GM13977 (cell line): ENCODE results near the gene PLA2G1B.
"Not testable (repeated sequence)": the region's sequence is repeated elsewhere in the genome, so short reads cannot be mapped to it uniquely, and the experiment has no call there.

Experiments used
- DNase-seq: peaks from one replicate; pipeline ENCODE4 v3.0.0; 2012; ENCODE audit warnings: low spot score
- in situ Hi-C: fragments of 300-500 bp; cut with MboI; formaldehyde crosslinking; loops from one replicate; pipeline ENCODE4 v1.12.0; 2022; ENCODE audit warnings: low sequenced_read_pairs, low pct_unique_long_range_greater_than_20kb, mixed read lengths, inconsistent platforms; ENCODE audit not compliant: unreplicated experiment
- TF ChIP-seq, protein P1 (sequence below): IDR thresholded peaks from 2 replicates; pipeline ENCODE4 v1.5.1; 2012; ENCODE audit warnings: mild to moderate bottlenecking, control low read depth; ENCODE audit not compliant: insufficient read depth; ENCODE audit errors: extremely low read depth, missing control alignments

Gene PLA2G1B

DNA sequence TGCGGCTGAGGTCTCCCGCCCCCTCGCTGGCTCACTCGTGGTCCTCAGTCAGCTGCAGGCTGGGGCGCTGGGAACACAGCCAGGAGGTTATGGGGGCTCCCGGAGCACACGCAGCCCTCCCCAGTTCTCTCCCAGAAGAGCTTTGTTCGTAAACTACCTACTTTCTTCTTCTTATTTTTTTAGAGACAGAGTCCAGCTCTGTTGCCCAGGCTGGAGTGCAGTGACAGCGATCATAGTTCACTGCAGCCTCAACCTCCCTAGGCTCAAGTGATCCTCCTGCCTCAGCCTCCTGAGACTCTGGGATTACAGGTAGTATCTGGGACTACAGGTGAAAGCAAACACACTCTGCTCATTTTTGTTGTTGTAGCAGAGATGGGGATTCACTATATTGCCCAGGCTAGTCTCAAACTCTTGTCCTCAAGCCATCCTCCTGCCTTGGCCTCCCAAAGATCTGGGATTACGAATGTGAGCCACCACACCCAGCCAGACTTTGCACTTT, 15.5 kb upstream of the PLA2G1B start:
- TF ChIP-seq, protein P1, sequence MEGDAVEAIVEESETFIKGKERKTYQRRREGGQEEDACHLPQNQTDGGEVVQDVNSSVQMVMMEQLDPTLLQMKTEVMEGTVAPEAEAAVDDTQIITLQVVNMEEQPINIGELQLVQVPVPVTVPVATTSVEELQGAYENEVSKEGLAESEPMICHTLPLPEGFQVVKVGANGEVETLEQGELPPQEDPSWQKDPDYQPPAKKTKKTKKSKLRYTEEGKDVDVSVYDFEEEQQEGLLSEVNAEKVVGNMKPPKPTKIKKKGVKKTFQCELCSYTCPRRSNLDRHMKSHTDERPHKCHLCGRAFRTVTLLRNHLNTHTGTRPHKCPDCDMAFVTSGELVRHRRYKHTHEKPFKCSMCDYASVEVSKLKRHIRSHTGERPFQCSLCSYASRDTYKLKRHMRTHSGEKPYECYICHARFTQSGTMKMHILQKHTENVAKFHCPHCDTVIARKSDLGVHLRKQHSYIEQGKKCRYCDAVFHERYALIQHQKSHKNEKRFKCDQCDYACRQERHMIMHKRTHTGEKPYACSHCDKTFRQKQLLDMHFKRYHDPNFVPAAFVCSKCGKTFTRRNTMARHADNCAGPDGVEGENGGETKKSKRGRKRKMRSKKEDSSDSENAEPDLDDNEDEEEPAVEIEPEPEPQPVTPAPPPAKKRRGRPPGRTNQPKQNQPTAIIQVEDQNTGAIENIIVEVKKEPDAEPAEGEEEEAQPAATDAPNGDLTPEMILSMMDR, result no peak
- no peak for DNase-seq
- in situ Hi-C loops, result no loop called here

DNA sequence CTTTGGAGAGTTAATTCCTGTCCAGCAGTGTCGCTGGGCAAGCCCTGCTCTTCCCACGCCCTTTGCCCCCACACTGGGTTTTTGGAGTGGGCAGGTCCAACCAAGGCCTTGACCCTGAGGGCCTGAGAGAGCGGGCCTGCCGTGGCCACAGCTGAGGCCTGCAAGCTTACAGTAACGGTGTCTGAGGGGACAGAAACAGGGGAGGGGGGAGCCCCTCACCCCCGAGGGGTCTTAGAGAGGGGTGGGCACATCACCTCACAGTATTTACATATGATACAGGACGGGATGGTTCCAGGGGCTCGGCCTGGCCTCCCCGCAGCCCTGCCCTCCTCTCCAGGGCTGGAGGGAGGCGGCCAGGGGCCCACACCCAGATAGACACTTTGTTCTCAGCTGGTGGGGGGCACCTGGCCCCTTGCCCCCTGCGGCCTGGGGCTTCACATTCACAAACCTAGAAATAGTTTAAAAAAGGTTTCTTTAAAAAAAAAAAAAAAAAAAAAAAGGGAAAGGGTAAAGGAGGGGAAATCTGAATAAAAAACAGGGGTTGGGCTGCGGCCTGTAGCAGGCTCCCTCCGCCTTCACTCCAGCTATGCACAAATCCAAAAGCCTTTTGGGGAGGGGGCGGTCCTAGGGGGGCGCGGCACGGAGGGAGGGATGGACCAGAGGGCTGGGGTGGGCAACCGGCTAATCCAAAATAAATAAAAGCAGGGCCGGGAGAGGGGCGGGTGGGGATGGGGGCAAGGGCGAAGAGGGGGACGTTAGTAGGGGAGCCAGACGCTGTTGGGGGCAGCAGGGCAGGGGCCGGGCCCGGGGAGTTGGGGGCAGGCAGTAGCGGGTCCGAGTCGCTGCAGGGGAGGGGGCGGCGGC, 14.8 kb upstream of the PLA2G1B start:
- in situ Hi-C loops, result no loop called here
- TF ChIP-seq, protein P1, result no peak
- no peak for DNase-seq

GRCh38 chr12:120339256-120339655, 11.7 kb upstream of the PLA2G1B start:
- in situ Hi-C loops, result no loop called here
- TF ChIP-seq, protein P1, result no peak
- no peak for DNase-seq

DNA sequence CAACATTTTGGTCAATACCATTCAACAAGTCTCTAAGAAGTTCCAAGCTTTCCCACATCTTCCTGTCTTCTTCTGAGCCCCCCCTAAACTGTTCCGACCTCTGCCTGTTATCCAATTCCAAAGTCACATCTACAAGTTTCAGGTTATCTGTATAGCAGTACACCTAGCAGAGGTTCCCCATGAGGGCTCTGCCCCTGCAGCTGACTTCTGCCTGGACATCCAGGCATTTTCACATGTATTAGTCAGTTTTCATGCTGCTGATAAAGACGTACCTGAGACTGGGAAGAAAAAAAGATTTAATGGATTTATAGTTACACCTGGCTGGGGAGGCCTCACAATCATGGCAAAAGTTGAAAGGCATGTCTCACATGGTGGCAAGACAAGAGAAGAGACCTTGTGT, 10.2 kb upstream of the PLA2G1B start:
- in situ Hi-C loops, result no loop called here
- TF ChIP-seq, protein P1, result no peak
- DNase-seq, result no peak

DNA sequence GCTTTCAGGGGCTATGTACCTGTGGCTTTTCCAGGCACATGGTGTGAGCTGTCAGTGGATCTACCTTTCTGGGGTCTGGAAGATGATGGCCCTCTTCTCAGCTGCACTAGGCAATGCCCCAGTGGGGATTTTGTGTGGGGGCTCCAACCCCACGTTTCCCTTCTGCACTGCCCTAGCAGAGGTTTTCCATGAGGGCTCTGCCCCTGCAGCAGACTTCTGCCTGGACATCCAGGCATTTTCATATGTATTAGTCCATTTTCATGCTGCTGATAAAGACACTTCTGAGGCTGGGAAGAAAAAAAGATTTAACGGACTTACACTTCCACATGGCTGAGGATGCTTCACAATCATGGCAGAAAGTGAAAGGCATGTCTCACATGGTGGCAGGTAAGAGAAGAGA, 8.8 kb upstream of the PLA2G1B start:
- in situ Hi-C loops, DNase-seq: not testable (repeated sequence)

DNA sequence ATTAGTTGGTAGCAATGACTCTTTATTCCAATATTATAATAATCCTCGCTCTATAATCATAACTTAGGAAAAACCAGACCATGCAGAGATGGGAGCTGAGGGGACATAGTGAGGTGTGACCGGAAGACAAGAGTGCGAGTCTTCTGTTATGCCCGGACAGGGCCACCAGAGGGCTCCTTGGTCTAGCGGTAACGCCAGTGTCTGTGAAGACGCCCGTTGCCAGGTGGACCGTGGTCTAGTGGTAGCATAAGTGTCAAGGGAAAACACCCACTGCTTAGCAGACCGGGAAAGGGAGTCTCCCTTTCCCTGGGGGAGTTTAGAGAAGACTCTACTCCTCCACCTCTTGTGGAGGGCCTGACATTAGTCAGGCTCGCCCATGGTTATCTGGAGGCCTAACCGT, 7.9 kb upstream of the PLA2G1B start:
- in situ Hi-C loops, DNase-seq: not testable (repeated sequence)
- TF ChIP-seq, protein P1, result peak; percentile 74

DNA sequence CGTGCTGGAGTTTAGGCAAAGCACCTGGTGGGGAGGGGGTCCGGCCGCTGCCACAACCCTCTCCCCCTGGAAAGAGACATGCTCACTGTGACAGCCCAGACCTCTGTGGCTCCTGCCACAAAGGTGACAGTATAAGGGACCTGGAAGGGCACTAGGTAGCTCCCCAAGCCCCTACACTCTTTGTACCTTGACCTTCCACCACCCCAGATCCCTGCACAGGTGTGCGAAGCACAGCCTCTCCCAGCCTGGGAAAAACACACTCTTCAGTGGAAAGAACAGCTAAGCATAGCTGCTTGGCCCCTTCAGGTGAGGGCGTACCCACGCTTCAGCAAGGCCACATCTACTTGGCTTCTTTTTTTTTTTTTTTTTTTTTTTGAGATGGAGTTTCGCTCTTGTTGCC, 4.9 kb upstream of the PLA2G1B start:
- TF ChIP-seq, protein P1, result no peak
- in situ Hi-C loops, result no loop called here
- DNase-seq, result no peak
